Measurements from ENCODE around the gene RABL3. TPM values are rescaled to one million over a fixed set of nuclear protein-coding genes. Genes with fewer than 3 reads are reported as not detected.
A peak's percentile ranks its signal among the peaks of the same experiment; 100 is the strongest.

The RABL3 gene
- total RNA-seq, 1 experiment from 2014 or later, result 13.9 TPM

GRCh38 chr3:120685411-120685810 is 56.9 kb downstream of the RABL3 start:
- H3K4me1 Mint-ChIP-seq (ENCODE audit: low read depth, unreplicated experiment), result peaks cover 19% of the 10 kb centered on the region

GRCh38 chr3:120684896-120685295 is 57.4 kb downstream of the RABL3 start:
- POLR2A ChIA-PET, result no interaction called here
- peaks cover 21% of the 10 kb centered on the region for H3K4me1 Mint-ChIP-seq (ENCODE audit: low read depth, unreplicated experiment)
- CTCF ChIA-PET, result no interaction called here

More at GRCh38 chr3:120685411-120685810, 56.9 kb downstream of the RABL3 start:
- TF ChIP-seq CTCF (IDR thresholded peaks at IDR 0.05; ENCODE audit: insufficient read depth in 1 of 2, low read depth in 1 of 2, low read length in 1 of 2, severe bottlenecking in 1 of 2, unreplicated experiment in 1 of 2), result no peak
- Histone ChIP-seq H3K9me3 (no peaks in the 10 kb centered on the region), H3K27me3 (replicated peaks; ENCODE audit: control insufficient read depth, insufficient read depth, low read length) (no peaks in the 10 kb centered on the region), H3K36me3 (ENCODE audit: control insufficient read depth, insufficient read depth, low read length) (no peaks in the 10 kb centered on the region), H3K4me3 (ENCODE audit: low read depth, low read length) (no peak overlapping the region), H3K4me1 (peaks cover 32% of the 10 kb centered on the region)
- Mint-ChIP-seq H3K36me3 (ENCODE audit: insufficient read depth, unreplicated experiment) (peaks cover 9% of the 10 kb centered on the region), H3K4me3 (ENCODE audit: unreplicated experiment) (no peak overlapping the region), H3K27me3 (ENCODE audit: insufficient read depth, unreplicated experiment) (no peaks in the 10 kb centered on the region), H3K27ac (ENCODE audit: unreplicated experiment) (no peak overlapping the region), H3K9me3 (ENCODE audit: unreplicated experiment) (no peaks in the 10 kb centered on the region)
- CTCF ChIA-PET, result no interaction called here
- no TSS peak for BruUV-seq (replicated peaks)
- no peak for DNase-seq
- POLR2A ChIA-PET, result no interaction called here
- intact Hi-C loops (cut with micrococcal nuclease; ENCODE audit: unreplicated experiment), result no loop called here

GRCh38 chr3:120683671-120684301 is 58.5 kb downstream of the RABL3 start:
- Histone ChIP-seq H3K4me3 (ENCODE audit: low read depth, low read length) (no peak overlapping the region), H3K4me1 (peaks cover 43% of the 10 kb centered on the region), H3K9me3 (no peaks in the 10 kb centered on the region), H3K27me3 (replicated peaks; ENCODE audit: control insufficient read depth, insufficient read depth, low read length) (no peaks in the 10 kb centered on the region), H3K36me3 (ENCODE audit: control insufficient read depth, insufficient read depth, low read length) (no peaks in the 10 kb centered on the region)
- POLR2A ChIA-PET, result no interaction called here
- CTCF ChIA-PET, result no interaction called here
- Mint-ChIP-seq H3K4me1 (ENCODE audit: low read depth, unreplicated experiment) (peaks cover 28% of the 10 kb centered on the region), H3K36me3 (ENCODE audit: insufficient read depth, unreplicated experiment) (peaks cover 10% of the 10 kb centered on the region), H3K27me3 (ENCODE audit: insufficient read depth, unreplicated experiment) (no peaks in the 10 kb centered on the region), H3K4me3 (ENCODE audit: unreplicated experiment) (no peak overlapping the region), H3K27ac (ENCODE audit: unreplicated experiment) (peak overlapping the region; percentile 85), H3K9me3 (ENCODE audit: unreplicated experiment) (peaks cover 9% of the 10 kb centered on the region)
- intact Hi-C loops (cut with micrococcal nuclease; ENCODE audit: unreplicated experiment), result no loop called here
- no peak for TF ChIP-seq CTCF (IDR thresholded peaks at IDR 0.05; ENCODE audit: insufficient read depth in 1 of 2, low read depth in 1 of 2, low read length in 1 of 2, severe bottlenecking in 1 of 2, unreplicated experiment in 1 of 2)
- DNase-seq, result no peak
- no TSS peak for BruUV-seq (replicated peaks)

More at GRCh38 chr3:120684896-120685295, 57.4 kb downstream of the RABL3 start:
- Mint-ChIP-seq H3K27ac (ENCODE audit: unreplicated experiment) (peak overlapping the region; percentile 85), H3K27me3 (ENCODE audit: insufficient read depth, unreplicated experiment) (no peaks in the 10 kb centered on the region), H3K4me3 (ENCODE audit: unreplicated experiment) (no peak overlapping the region), H3K9me3 (ENCODE audit: unreplicated experiment) (no peaks in the 10 kb centered on the region), H3K36me3 (ENCODE audit: insufficient read depth, unreplicated experiment) (peaks cover 10% of the 10 kb centered on the region)
- no peak for DNase-seq
- BruUV-seq (replicated peaks), result no TSS peak
- Histone ChIP-seq H3K36me3 (ENCODE audit: control insufficient read depth, insufficient read depth, low read length) (no peaks in the 10 kb centered on the region), H3K4me3 (ENCODE audit: low read depth, low read length) (no peak overlapping the region), H3K27me3 (replicated peaks; ENCODE audit: control insufficient read depth, insufficient read depth, low read length) (no peaks in the 10 kb centered on the region), H3K9me3 (no peaks in the 10 kb centered on the region), H3K4me1 (peaks cover 38% of the 10 kb centered on the region)
- intact Hi-C loops (cut with micrococcal nuclease; ENCODE audit: unreplicated experiment), result no loop called here
- TF ChIP-seq CTCF (IDR thresholded peaks at IDR 0.05; ENCODE audit: insufficient read depth in 1 of 2, low read depth in 1 of 2, low read length in 1 of 2, severe bottlenecking in 1 of 2, unreplicated experiment in 1 of 2), result no peak
